ENCODE results near the gene VEZF1. TPM values are rescaled to one million over a fixed set of nuclear protein-coding genes. Genes with fewer than 3 reads are reported as not detected.

The VEZF1 gene
- total and polyA plus RNA-seq, 2 experiments from 2014 or later: 32.2 to 51.9 TPM

DNA sequence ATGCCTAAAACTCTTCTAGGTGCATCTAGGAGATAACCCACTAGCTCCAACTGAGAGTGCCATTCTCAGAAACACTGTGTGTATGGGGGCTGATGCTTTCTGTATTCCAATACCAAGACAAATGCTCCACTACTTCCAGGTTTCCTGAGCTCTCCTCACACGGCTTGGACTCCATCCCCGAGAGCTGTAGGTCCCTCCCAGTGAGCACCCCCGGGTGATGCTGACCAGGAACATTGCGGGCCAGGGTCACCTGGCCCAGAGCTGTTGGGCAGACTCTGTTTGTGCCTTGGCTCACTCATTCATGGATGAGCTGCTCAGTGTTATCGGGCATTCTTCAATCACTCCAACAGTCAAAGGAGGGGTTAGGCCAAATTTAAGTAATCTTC, 39.9 kb downstream of the VEZF1 start:
- no peaks in the 10 kb centered on the region for H3K9me3 ChIP-seq (ENCODE audit: low read depth)
- H3K9me2 ChIP-seq (ENCODE audit: insufficient read depth): no peaks in the 10 kb centered on the region
- H3K4me1 ChIP-seq (ENCODE audit: insufficient read depth): peaks cover 83% of the 10 kb centered on the region
- DNase-seq: peak; percentile 44
- H3K4me3 ChIP-seq: peak overlapping the region; percentile 49
- H3F3A ChIP-seq (ENCODE audit: insufficient read depth): peaks cover 80% of the 10 kb centered on the region
- no peaks in the 10 kb centered on the region for H4K20me1 ChIP-seq (ENCODE audit: insufficient read depth)
- peak overlapping the region; percentile 79 for H3K27ac ChIP-seq
- H3K9ac ChIP-seq: peak overlapping the region; percentile 36
- H3K4me2 ChIP-seq (ENCODE audit: unreplicated experiment): peak overlapping the region; percentile 99
- no peaks in the 10 kb centered on the region for H3K36me3 ChIP-seq (ENCODE audit: low read depth)
- 26 to 29% methylated on average over 5 of the region's 5 CpGs for WGBS, 2 experiments (ENCODE audit: low coverage in 1 of 2, low lambda C conversion rate in 2 of 2, missing lambda C conversion rate in 2 of 2)
- no peak overlapping the region; the same call in 1 of the 2 replicates for H2AFZ ChIP-seq
- no peak for TF ChIP-seq EZH2 (IDR thresholded peaks at IDR 0.05; ENCODE audit: insufficient read depth, poor library complexity, severe bottlenecking)
- no peak for TF ChIP-seq EZH2phosphoT487 (IDR thresholded peaks at IDR 0.05; ENCODE audit: insufficient read depth, low read depth)
- peaks cover 63% of the 10 kb centered on the region for H3K79me2 ChIP-seq (ENCODE audit: insufficient read depth)
- in situ Hi-C loops (cut with MboI): no loop called here
- no peaks in the 10 kb centered on the region for H3K27me3 ChIP-seq (replicated peaks; ENCODE audit: insufficient read depth)

DNA sequence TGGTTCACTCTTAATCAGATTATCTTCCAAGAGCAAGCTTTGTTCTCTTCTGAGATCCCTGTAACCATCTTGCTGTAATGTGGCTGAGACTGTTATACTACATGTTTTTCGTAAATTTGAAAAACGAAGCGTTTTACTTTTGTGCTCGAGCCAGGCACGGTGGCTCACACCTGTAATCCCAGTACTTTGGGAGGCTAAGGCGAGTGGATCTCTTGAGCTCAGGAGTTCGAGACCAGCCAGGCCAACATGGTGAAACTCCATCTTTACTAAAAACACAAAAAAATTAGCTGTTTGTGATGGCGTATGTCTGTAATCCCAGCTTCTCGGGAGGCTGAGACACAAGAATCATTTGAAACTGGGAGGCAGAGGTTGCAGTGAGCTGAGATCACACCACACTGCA, 40.7 kb downstream of the VEZF1 start:
- Histone ChIP-seq H3K9ac (peak overlapping the region; percentile 72), H3K27ac (peak overlapping the region; percentile 79), H3K4me1 (ENCODE audit: insufficient read depth) (peaks cover 84% of the 10 kb centered on the region), H3K4me2 (ENCODE audit: unreplicated experiment) (peak overlapping the region; percentile 99), H3F3A (ENCODE audit: insufficient read depth) (peaks cover 79% of the 10 kb centered on the region), H4K20me1 (ENCODE audit: insufficient read depth) (no peaks in the 10 kb centered on the region), H2AFZ (peak overlapping the region; percentile 60; the same call in 1 of the 2 replicates), H3K9me3 (ENCODE audit: low read depth) (no peaks in the 10 kb centered on the region), H3K36me3 (ENCODE audit: low read depth) (no peaks in the 10 kb centered on the region), H3K9me2 (ENCODE audit: insufficient read depth) (no peaks in the 10 kb centered on the region), H3K4me3 (peak overlapping the region; percentile 74), H3K79me2 (ENCODE audit: insufficient read depth) (peaks cover 57% of the 10 kb centered on the region), H3K27me3 (replicated peaks; ENCODE audit: insufficient read depth) (no peaks in the 10 kb centered on the region)
- in situ Hi-C loops (cut with MboI): no loop called here
- no peak for DNase-seq
- TF ChIP-seq EZH2 (IDR thresholded peaks at IDR 0.05; ENCODE audit: insufficient read depth, poor library complexity, severe bottlenecking) (no peak), EZH2phosphoT487 (IDR thresholded peaks at IDR 0.05; ENCODE audit: insufficient read depth, low read depth) (no peak)
- WGBS, 2 experiments (ENCODE audit: low coverage in 1 of 2, low lambda C conversion rate in 2 of 2, missing lambda C conversion rate in 2 of 2): 81 to 84% methylated on average over 9 of the region's 9 CpGs

GRCh38 chr17:57946798-57947358, 41.2 kb downstream of the VEZF1 start:
- H3K4me1 ChIP-seq (ENCODE audit: insufficient read depth): peaks cover 80% of the 10 kb centered on the region
- H3K9me2 ChIP-seq (ENCODE audit: insufficient read depth): no peaks in the 10 kb centered on the region
- H3F3A ChIP-seq (ENCODE audit: insufficient read depth): peaks cover 81% of the 10 kb centered on the region
- H3K27me3 ChIP-seq (replicated peaks; ENCODE audit: insufficient read depth): no peaks in the 10 kb centered on the region
- no peak for TF ChIP-seq EZH2 (IDR thresholded peaks at IDR 0.05; ENCODE audit: insufficient read depth, poor library complexity, severe bottlenecking)
- no peak for TF ChIP-seq EZH2phosphoT487 (IDR thresholded peaks at IDR 0.05; ENCODE audit: insufficient read depth, low read depth)
- peak overlapping the region; percentile 72 for H3K9ac ChIP-seq
- H2AFZ ChIP-seq: peak overlapping the region; percentile 60
- no peaks in the 10 kb centered on the region for H3K36me3 ChIP-seq (ENCODE audit: low read depth)
- H3K4me2 ChIP-seq (ENCODE audit: unreplicated experiment): peak overlapping the region; percentile 99
- in situ Hi-C loops (cut with MboI): no loop called here
- H4K20me1 ChIP-seq (ENCODE audit: insufficient read depth): no peaks in the 10 kb centered on the region
- WGBS, 2 experiments (ENCODE audit: low coverage in 1 of 2, low lambda C conversion rate in 2 of 2, missing lambda C conversion rate in 2 of 2): 8% methylated on average over 10 of the region's 10 CpGs
- DNase-seq: peak; percentile 82
- H3K4me3 ChIP-seq: peak overlapping the region; percentile 74
- H3K9me3 ChIP-seq (ENCODE audit: low read depth): no peaks in the 10 kb centered on the region
- peak overlapping the region; percentile 79 for H3K27ac ChIP-seq
- peaks cover 57% of the 10 kb centered on the region for H3K79me2 ChIP-seq (ENCODE audit: insufficient read depth)

- peak; percentile 74 for DNase-seq
- in situ Hi-C loops (cut with MboI): no loop called here
- H3K4me1 ChIP-seq (ENCODE audit: insufficient read depth): peaks cover 76% of the 10 kb centered on the region
Observed at GRCh38 chr17:57945996-57946797, 41.9 kb downstream of the VEZF1 start.

More at GRCh38 chr17:57945996-57946797, 41.9 kb downstream of the VEZF1 start:
- Histone ChIP-seq H3K4me3 (peak overlapping the region; percentile 74), H3K27ac (peak overlapping the region; percentile 79), H3K4me2 (ENCODE audit: unreplicated experiment) (peak overlapping the region; percentile 99), H3K36me3 (ENCODE audit: low read depth) (no peaks in the 10 kb centered on the region), H3K79me2 (ENCODE audit: insufficient read depth) (peaks cover 57% of the 10 kb centered on the region), H4K20me1 (ENCODE audit: insufficient read depth) (no peaks in the 10 kb centered on the region), H3K27me3 (replicated peaks; ENCODE audit: insufficient read depth) (no peaks in the 10 kb centered on the region), H3K9me2 (ENCODE audit: insufficient read depth) (no peaks in the 10 kb centered on the region), H2AFZ (peak overlapping the region; percentile 60), H3K9ac (peak overlapping the region; percentile 72), H3F3A (ENCODE audit: insufficient read depth) (peaks cover 81% of the 10 kb centered on the region), H3K9me3 (ENCODE audit: low read depth) (no peaks in the 10 kb centered on the region)
- TF ChIP-seq EZH2 (IDR thresholded peaks at IDR 0.05; ENCODE audit: insufficient read depth, poor library complexity, severe bottlenecking) (no peak), EZH2phosphoT487 (IDR thresholded peaks at IDR 0.05; ENCODE audit: insufficient read depth, low read depth) (no peak)
- WGBS, 2 experiments (ENCODE audit: low coverage in 1 of 2, low lambda C conversion rate in 2 of 2, missing lambda C conversion rate in 2 of 2): 21 to 23% methylated on average over 6 of the region's 6 CpGs

Measured in GM23248 (cell line).